PFSK-1 (cell line): Measurements from ENCODE around the gene WASL.

Experiments
- FOXP2 ChIP-seq: optimal IDR thresholded peaks from 2 replicates; pipeline ENCODE3; 2011; ENCODE audit warnings: borderline replicate concordance, control low read depth, inconsistent platforms; ENCODE audit not compliant: insufficient read depth; ENCODE audit errors: extremely low read length, extremely low read depth
- POLR2AphosphoS5 ChIP-seq: IDR thresholded peaks from 2 replicates; pipeline ENCODE4 v1.6.1; 2012; ENCODE audit warnings: low read depth, mild to moderate bottlenecking, control low read depth, low read length, moderate library complexity
- TAF1 ChIP-seq: IDR thresholded peaks from 2 replicates; pipeline ENCODE4 v1.6.1; 2012; ENCODE audit warnings: low read length, control low read depth, borderline replicate concordance; ENCODE audit not compliant: insufficient read depth
- TF ChIP-seq, protein P1 (sequence below), 2 experiments: IDR thresholded peaks; 2 replicates each; pipeline versions ENCODE4 v1.6.1 to v1.8.0; 2011 to 2012; ENCODE audit warnings: low read depth in 2 of 2, low read length in 2 of 2, control low read depth in 1 of 2, inconsistent platforms in 1 of 2, mild to moderate bottlenecking in 1 of 2, moderate library complexity in 1 of 2; ENCODE audit not compliant: insufficient read depth in 1 of 2

DNA sequence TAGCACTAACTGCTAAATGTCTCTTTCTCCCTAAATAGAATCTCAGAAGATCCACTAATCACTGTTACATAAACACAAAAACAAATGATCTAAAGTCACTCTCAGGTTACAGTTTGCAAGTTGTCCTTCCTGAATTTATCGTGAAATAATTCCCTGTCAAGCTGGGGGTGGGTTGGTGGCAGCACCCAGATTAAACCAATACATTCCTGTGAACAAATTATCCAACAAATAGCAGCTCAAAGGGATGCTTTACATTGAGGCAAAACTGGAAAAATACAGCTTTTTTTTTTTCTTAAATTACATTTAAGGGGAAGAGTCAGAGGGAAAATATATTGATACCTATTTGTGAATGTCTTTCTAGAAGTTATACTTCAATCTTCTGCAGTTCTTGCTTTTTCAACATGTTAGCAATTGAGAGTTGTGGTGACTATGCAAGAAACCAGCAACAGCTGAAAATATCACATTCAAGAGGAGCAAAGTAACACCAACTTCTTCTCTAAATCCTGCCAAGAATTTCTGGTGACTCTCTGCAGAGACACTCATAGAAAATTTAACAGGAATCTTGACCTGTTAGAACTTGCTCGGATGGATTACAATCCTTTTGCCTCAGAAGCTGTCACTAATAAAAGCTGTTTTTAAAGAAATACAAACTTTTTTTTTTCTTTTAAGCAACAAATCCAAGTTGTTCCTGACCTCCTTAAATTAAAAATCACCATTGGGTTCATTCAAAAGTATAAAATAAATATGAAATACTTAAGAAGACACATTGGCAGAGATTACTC is 74.2 kb downstream of the WASL start:
- no peak for TF ChIP-seq POLR2AphosphoS5
- no peak for TF ChIP-seq TAF1
- TF ChIP-seq, protein P1, sequence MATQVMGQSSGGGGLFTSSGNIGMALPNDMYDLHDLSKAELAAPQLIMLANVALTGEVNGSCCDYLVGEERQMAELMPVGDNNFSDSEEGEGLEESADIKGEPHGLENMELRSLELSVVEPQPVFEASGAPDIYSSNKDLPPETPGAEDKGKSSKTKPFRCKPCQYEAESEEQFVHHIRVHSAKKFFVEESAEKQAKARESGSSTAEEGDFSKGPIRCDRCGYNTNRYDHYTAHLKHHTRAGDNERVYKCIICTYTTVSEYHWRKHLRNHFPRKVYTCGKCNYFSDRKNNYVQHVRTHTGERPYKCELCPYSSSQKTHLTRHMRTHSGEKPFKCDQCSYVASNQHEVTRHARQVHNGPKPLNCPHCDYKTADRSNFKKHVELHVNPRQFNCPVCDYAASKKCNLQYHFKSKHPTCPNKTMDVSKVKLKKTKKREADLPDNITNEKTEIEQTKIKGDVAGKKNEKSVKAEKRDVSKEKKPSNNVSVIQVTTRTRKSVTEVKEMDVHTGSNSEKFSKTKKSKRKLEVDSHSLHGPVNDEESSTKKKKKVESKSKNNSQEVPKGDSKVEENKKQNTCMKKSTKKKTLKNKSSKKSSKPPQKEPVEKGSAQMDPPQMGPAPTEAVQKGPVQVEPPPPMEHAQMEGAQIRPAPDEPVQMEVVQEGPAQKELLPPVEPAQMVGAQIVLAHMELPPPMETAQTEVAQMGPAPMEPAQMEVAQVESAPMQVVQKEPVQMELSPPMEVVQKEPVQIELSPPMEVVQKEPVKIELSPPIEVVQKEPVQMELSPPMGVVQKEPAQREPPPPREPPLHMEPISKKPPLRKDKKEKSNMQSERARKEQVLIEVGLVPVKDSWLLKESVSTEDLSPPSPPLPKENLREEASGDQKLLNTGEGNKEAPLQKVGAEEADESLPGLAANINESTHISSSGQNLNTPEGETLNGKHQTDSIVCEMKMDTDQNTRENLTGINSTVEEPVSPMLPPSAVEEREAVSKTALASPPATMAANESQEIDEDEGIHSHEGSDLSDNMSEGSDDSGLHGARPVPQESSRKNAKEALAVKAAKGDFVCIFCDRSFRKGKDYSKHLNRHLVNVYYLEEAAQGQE (IDR thresholded peaks at IDR 0.05; ENCODE audit: insufficient read depth in 1 of 2, low read depth in 2 of 2, low read length in 2 of 2): no peak
- no peak for TF ChIP-seq FOXP2
